Occipital lobe (tissue), 1 donor: ENCODE measurements around the gene KRTAP4-16. TPM values are rescaled to one million over a fixed set of nuclear protein-coding genes. Genes with fewer than 3 reads are reported as not detected.

Source experiments
- total RNA-seq: library from RNA; depleted of rRNA; stranded (reverse); fragments of >200 nt; gene quantifications from one replicate; pipeline ENCODE4 v1.2.3, GENCODE V29; 2014

The KRTAP4-16 gene
- total RNA-seq, 1 donor from 2014 or later = not detected

Other genes starting within 250 kb of the KRTAP4-16 start
- gene KRT12, start 235.0 kb downstream of the KRTAP4-16 start, total RNA-seq = not detected
- gene KRT20, start 217.0 kb downstream of the KRTAP4-16 start, total RNA-seq = not detected
- 0.16 TPM for gene KRT23, start 164.6 kb downstream of the KRTAP4-16 start, total RNA-seq
- gene KRT39, start 135.3 kb downstream of the KRTAP4-16 start, total RNA-seq = not detected
- not detected for gene KRT40, start 117.9 kb downstream of the KRTAP4-16 start, total RNA-seq
- not detected for gene KRTAP3-3, start 108.0 kb downstream of the KRTAP4-16 start, total RNA-seq
- gene KRTAP3-2, start 102.3 kb downstream of the KRTAP4-16 start, total RNA-seq = not detected
- gene KRTAP3-1, start 93.1 kb downstream of the KRTAP4-16 start, total RNA-seq = not detected
- gene KRTAP1-5, start 75.0 kb downstream of the KRTAP4-16 start, total RNA-seq = not detected
- gene KRTAP1-4, start 72.0 kb downstream of the KRTAP4-16 start, total RNA-seq = not detected
- not detected for gene KRTAP1-3, start 67.3 kb downstream of the KRTAP4-16 start, total RNA-seq
- not detected for gene KRTAP1-1, start 60.8 kb downstream of the KRTAP4-16 start, total RNA-seq
- not detected for gene KRTAP2-1, start 54.9 kb downstream of the KRTAP4-16 start, total RNA-seq
- gene KRTAP2-2, start 47.0 kb downstream of the KRTAP4-16 start, total RNA-seq = not detected
- not detected for gene KRTAP2-3, start 42.1 kb downstream of the KRTAP4-16 start, total RNA-seq
- gene KRTAP2-4, start 36.3 kb downstream of the KRTAP4-16 start, total RNA-seq = not detected
- gene KRTAP4-7, start 18.1 kb downstream of the KRTAP4-16 start, total RNA-seq = not detected
- gene KRTAP4-8, start 4.1 kb downstream of the KRTAP4-16 start, total RNA-seq = not detected
- not detected for gene KRTAP4-9, start 3.2 kb upstream of the KRTAP4-16 start, total RNA-seq
- not detected for gene KRTAP4-11, start 16.2 kb upstream of the KRTAP4-16 start, total RNA-seq
- not detected for gene KRTAP4-12, start 22.0 kb upstream of the KRTAP4-16 start, total RNA-seq
- gene KRTAP4-6, start 38.3 kb upstream of the KRTAP4-16 start, total RNA-seq = not detected
- not detected for gene KRTAP4-5, start 47.6 kb upstream of the KRTAP4-16 start, total RNA-seq
- gene KRTAP4-4, start 58.5 kb upstream of the KRTAP4-16 start, total RNA-seq = not detected
- not detected for gene KRTAP4-3, start 66.0 kb upstream of the KRTAP4-16 start, total RNA-seq
- gene KRTAP4-2, start 76.0 kb upstream of the KRTAP4-16 start, total RNA-seq = not detected
- gene KRTAP4-1, start 82.7 kb upstream of the KRTAP4-16 start, total RNA-seq = not detected
- not detected for gene KRTAP9-1, start 87.7 kb upstream of the KRTAP4-16 start, total RNA-seq
- not detected for gene KRTAP9-2, start 124.4 kb upstream of the KRTAP4-16 start, total RNA-seq
- gene KRTAP9-3, start 130.2 kb upstream of the KRTAP4-16 start, total RNA-seq = not detected
- gene KRTAP9-8, start 135.8 kb upstream of the KRTAP4-16 start, total RNA-seq = not detected
- not detected for gene KRTAP9-4, start 147.5 kb upstream of the KRTAP4-16 start, total RNA-seq
- gene KRTAP9-9, start 153.2 kb upstream of the KRTAP4-16 start, total RNA-seq = not detected
- not detected for gene KRTAP9-6, start 163.2 kb upstream of the KRTAP4-16 start, total RNA-seq
- not detected for gene KRTAP9-7, start 173.5 kb upstream of the KRTAP4-16 start, total RNA-seq
- gene KRTAP29-1, start 200.6 kb upstream of the KRTAP4-16 start, total RNA-seq = not detected
- not detected for gene KRTAP16-1, start 207.1 kb upstream of the KRTAP4-16 start, total RNA-seq
- not detected for gene KRTAP17-1, start 213.5 kb upstream of the KRTAP4-16 start, total RNA-seq
- not detected for gene KRT33A, start 248.6 kb upstream of the KRTAP4-16 start, total RNA-seq